HG02763 (cell line): Measurements from ENCODE around the gene OVCH1.

Source experiments
- ATAC-seq: cut with Tn5 transposase; IDR thresholded peaks from one replicate; pipeline ENCODE4 v1.9.1; 2021; ENCODE audit warnings: mild to moderate bottlenecking, moderate library complexity; ENCODE audit not compliant: unreplicated experiment

The OVCH1 gene

GRCh38 chr12:29497588-29497987 lies at the start of gene OVCH1:
TSS of gene OVCH1 (minus strand) at chr12:29497686. CDS start at chr12:29497686, 0 bp downstream.
- no peak for ATAC-seq

GRCh38 chr12:29547151-29547632 lies 49.7 kb upstream of the OVCH1 start:
- no peak for ATAC-seq

- no peak for ATAC-seq
Measured at GRCh38 chr12:29546000-29546399, 48.5 kb upstream of the OVCH1 start.

GRCh38 chr12:29545102-29545467 lies 47.6 kb upstream of the OVCH1 start:
- peak; percentile 75 for ATAC-seq

- peak; percentile 24 for ATAC-seq
Measured at GRCh38 chr12:29544428-29545101, 47.1 kb upstream of the OVCH1 start.

GRCh38 chr12:29543036-29543435 lies 45.5 kb upstream of the OVCH1 start:
- no peak for ATAC-seq

GRCh38 chr12:29537298-29537697 lies 39.8 kb upstream of the OVCH1 start:
- no peak for ATAC-seq

- ATAC-seq: no peak
Measured at GRCh38 chr12:29534935-29535334, 37.4 kb upstream of the OVCH1 start.

GRCh38 chr12:29533815-29534489 lies 36.5 kb upstream of the OVCH1 start:
- no peak for ATAC-seq

- ATAC-seq: no peak
Measured at GRCh38 chr12:29531471-29531870, 34.0 kb upstream of the OVCH1 start.

- ATAC-seq: no peak
Measured at GRCh38 chr12:29530436-29530835, 33.0 kb upstream of the OVCH1 start.

- ATAC-seq: no peak
Measured at GRCh38 chr12:29528161-29528560, 30.7 kb upstream of the OVCH1 start.

GRCh38 chr12:29521951-29522350 lies 24.5 kb upstream of the OVCH1 start:
- no peak for ATAC-seq

- no peak for ATAC-seq
Measured at GRCh38 chr12:29519585-29520182, 22.2 kb upstream of the OVCH1 start.

- ATAC-seq: no peak
Measured at GRCh38 chr12:29518407-29518806, 20.9 kb upstream of the OVCH1 start.

GRCh38 chr12:29517264-29517663 lies 19.8 kb upstream of the OVCH1 start:
- ATAC-seq: no peak

- ATAC-seq: no peak
Measured at GRCh38 chr12:29516431-29516875, 19.0 kb upstream of the OVCH1 start.

GRCh38 chr12:29510591-29511185 lies 13.2 kb upstream of the OVCH1 start:
- ATAC-seq: no peak

- no peak for ATAC-seq
Measured at GRCh38 chr12:29509503-29509902, 12.0 kb upstream of the OVCH1 start.

GRCh38 chr12:29508949-29509348 lies 11.5 kb upstream of the OVCH1 start:
- no peak for ATAC-seq

GRCh38 chr12:29505122-29505521 lies 7.6 kb upstream of the OVCH1 start:
- ATAC-seq: no peak

GRCh38 chr12:29503283-29503682 lies 5.8 kb upstream of the OVCH1 start:
- no peak for ATAC-seq
